GM12801 (cell line): Measurements from ENCODE around the gene ZNF222.

Experiments
- CTCF ChIP-seq: IDR thresholded peaks from one replicate; pipeline ENCODE4 v1.5.1; 2011; ENCODE audit warnings: control low read depth; ENCODE audit not compliant: insufficient read length; ENCODE audit errors: extremely low read depth

Gene ZNF222

DNA sequence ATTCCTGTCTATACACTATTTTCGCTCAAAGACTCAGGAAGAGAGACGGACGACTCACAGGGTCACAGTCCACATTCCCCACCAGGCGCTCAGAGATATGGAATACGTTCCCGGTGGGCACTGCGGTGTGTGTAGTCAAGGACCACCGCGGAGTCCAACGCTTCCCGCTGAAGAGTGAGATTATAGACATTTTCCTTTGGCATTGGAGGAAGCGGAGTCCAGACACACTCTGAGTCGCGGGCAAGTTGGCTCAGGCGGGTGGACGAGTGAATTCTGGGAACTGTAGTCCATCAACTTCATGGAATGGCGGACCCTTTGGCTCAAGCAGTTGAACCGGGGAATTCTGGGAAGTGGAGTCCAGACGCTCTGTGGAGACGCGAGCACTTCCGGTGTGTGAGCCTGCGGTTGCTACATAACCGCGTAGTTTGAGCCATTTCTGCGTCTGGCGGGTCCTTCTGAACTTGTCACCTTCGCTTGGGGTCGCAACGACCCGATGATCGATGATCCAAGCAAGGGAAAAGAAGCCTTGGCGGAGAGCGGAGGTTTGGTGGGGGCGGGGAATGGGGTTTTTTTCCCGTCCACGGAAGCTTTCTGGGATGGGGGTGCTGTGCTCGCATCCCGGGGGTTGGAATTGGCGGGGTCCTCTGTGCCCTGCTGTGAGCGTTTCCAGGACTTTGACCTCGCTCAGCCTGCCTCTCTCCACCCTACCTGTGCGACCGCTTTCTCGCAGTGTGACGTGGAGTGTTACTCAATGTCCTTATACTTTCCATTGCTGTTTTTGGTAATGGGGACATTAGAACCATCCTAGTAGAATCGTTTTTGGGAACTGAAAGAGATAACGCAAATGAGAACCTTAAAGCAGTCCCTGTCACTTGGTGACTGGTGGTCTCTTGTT is 22.4 kb upstream of the ZNF222 start, which contains the start of gene ZNF230:
ZNF230 (plus strand) TSS at position 392 of the 895 bp plus-strand sequence. CDS start 4,122 bp downstream, outside the sequence.
- no peak for TF ChIP-seq CTCF

- TF ChIP-seq CTCF: no peak
Measured at GRCh38 chr19:44003461-44004009, 21.6 kb upstream of the ZNF222 start.

DNA sequence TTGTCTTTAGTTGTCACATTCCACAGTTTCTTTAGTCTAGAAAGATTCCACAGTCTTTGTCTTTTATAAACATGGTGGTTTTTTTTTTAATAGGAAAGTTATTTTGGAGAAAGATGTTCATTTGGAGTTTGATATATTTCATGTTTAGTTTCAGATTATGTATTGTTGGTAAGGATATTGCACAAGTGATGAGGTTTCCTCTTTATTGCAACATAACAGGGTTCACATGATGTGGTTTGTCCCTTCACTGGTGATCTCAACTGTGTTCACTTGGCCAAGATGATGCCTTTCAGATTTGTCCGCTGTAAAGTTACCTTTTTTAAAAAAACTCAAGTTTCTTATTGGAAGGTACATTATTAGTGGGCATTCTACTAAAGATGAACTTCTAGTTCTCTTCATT is 19.2 kb upstream of the ZNF222 start:
- no peak for TF ChIP-seq CTCF

DNA sequence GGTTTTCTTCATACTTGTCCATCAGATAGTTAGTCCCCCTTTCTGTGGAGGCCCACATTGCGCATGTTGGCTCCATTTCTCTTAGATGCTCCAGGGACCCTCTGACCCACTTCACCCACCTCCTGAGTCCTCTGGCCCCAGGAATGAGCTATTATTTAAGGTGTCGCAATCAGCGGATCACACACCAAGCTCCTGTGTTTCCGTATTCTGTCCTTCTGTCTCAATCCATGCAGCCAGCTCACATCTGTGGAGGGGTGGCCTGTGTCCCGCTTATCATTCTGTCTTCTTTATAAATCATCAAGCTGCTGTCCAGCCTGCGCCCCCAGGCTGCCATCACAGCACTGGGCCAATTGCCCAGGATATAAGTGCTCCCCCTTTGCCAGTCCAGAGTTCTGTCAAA is 17.7 kb upstream of the ZNF222 start:
- TF ChIP-seq CTCF: no peak

- TF ChIP-seq CTCF: no peak
Measured at GRCh38 chr19:44010468-44010867, 14.7 kb upstream of the ZNF222 start.

GRCh38 chr19:44019498-44019897 is 5.7 kb upstream of the ZNF222 start:
- TF ChIP-seq CTCF: no peak

DNA sequence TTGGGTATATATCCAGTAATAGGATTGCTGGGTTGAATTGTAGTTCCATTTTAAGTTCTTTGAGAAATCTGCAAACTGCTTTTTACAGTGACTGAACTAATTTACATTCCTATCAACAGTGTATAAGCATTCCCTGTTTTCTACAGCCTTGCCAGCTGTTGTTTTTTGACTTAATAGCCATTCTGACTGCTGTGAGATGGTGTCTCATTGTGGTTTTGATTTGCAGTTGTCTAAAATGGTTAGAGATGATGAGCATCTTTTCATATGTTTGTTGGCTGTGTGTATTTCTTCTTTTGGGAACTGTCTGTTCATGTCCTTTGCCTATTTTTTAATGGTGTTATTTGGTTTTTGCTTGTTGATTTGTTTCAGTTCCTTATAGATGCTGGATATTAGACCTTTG is 4.0 kb upstream of the ZNF222 start:
- TF ChIP-seq CTCF: no peak
